H9 (cell line): Measurements from ENCODE around the gene AQP2. TPM values are rescaled to one million over a fixed set of nuclear protein-coding genes. Genes with fewer than 3 reads are reported as not detected.
A peak's percentile ranks its signal among the peaks of the same experiment; 100 is the strongest.

Experiments used
- DNase-seq: peaks from one replicate; pipeline ENCODE4 v3.0.0-alpha.2; 2017
- H2AFZ ChIP-seq: one replicate; pipeline ENCODE4 v1.6.1; 2013; ENCODE audit warnings: mild to moderate bottlenecking, low read length, control low read depth, moderate library complexity
- H2AK5ac ChIP-seq: 2 replicates; pipeline ENCODE4 v1.6.1; 2013; ENCODE audit warnings: low read length, control low read depth, mixed read lengths; ENCODE audit not compliant: insufficient read length
- H2BK120ac ChIP-seq: one replicate; pipeline ENCODE4 v1.6.1; 2013; ENCODE audit warnings: low read depth, mild to moderate bottlenecking, low read length, control low read depth, inconsistent platforms; ENCODE audit not compliant: poor library complexity, severe bottlenecking
- H2BK12ac ChIP-seq: 2 replicates; pipeline ENCODE4 v1.6.1; 2013; ENCODE audit warnings: low read length, control low read depth, mixed read lengths, low read depth; ENCODE audit not compliant: insufficient read length
- H2BK15ac ChIP-seq: 2 replicates; pipeline ENCODE4 v1.6.1; 2013; ENCODE audit warnings: low read depth, low read length, control low read depth
- H2BK20ac ChIP-seq: one replicate; pipeline ENCODE4 v1.6.1; 2013; ENCODE audit warnings: low read depth, mild to moderate bottlenecking, low read length, control low read depth, inconsistent platforms; ENCODE audit not compliant: poor library complexity, severe bottlenecking
- H2BK5ac ChIP-seq: 2 replicates; pipeline ENCODE4 v1.6.1; 2013; ENCODE audit warnings: low read length, control low read depth, mixed read lengths; ENCODE audit not compliant: insufficient read length
- H3K14ac ChIP-seq: 2 replicates; pipeline ENCODE4 v1.6.1; 2013; ENCODE audit warnings: low read length, control low read depth; ENCODE audit not compliant: insufficient read depth
- H3K18ac ChIP-seq: 2 replicates; pipeline ENCODE4 v1.6.1; 2013; ENCODE audit warnings: low read depth, mild to moderate bottlenecking, mixed read lengths, low read length, control low read depth; ENCODE audit not compliant: insufficient read length
- H3K23ac ChIP-seq: 2 replicates; pipeline ENCODE4 v1.6.1; 2013; ENCODE audit warnings: low read length, control low read depth, mixed read lengths, low read depth; ENCODE audit not compliant: insufficient read length
- H3K23me2 ChIP-seq: 2 replicates; pipeline ENCODE4 v1.6.1; 2013; ENCODE audit warnings: low read depth, mild to moderate bottlenecking, mixed read lengths, low read length, control low read depth; ENCODE audit not compliant: insufficient read length, poor library complexity, severe bottlenecking
- H3K27ac ChIP-seq: 2 replicates; pipeline ENCODE4 v1.5.1; 2013; ENCODE audit warnings: low read length, control low read depth, mixed read lengths, low read depth; ENCODE audit not compliant: insufficient read length
- H3K27me3 ChIP-seq: 2 replicates; pipeline ENCODE4 v1.6.1; 2013; ENCODE audit warnings: low read length, control low read depth, inconsistent platforms; ENCODE audit not compliant: insufficient read depth
- H3K4ac ChIP-seq: 2 replicates; pipeline ENCODE4 v1.6.1; 2013; ENCODE audit warnings: low read depth, mild to moderate bottlenecking, control low read depth, inconsistent platforms, low read length, moderate library complexity
- H3K4me1 ChIP-seq: 2 replicates; pipeline ENCODE4 v1.6.1; 2013; ENCODE audit warnings: low read length, control low read depth, inconsistent platforms; ENCODE audit not compliant: insufficient read depth
- H3K4me2 ChIP-seq: 2 replicates; pipeline ENCODE4 v1.6.1; 2013; ENCODE audit warnings: low read length, control low read depth, mixed read lengths; ENCODE audit not compliant: insufficient read length, insufficient read depth
- H3K56ac ChIP-seq: 2 replicates; pipeline ENCODE4 v1.6.1; 2013; ENCODE audit warnings: low read depth, mild to moderate bottlenecking, mixed read lengths, low read length, control low read depth; ENCODE audit not compliant: insufficient read length
- H3K79me1 ChIP-seq: 2 replicates; pipeline ENCODE4 v1.6.1; 2013; ENCODE audit warnings: low read depth, mild to moderate bottlenecking, moderate library complexity, low read length, control low read depth, inconsistent platforms; ENCODE audit not compliant: insufficient read depth, poor library complexity, severe bottlenecking
- H3K79me2 ChIP-seq: 2 replicates; pipeline ENCODE4 v1.6.1; 2013; ENCODE audit warnings: low read length, control low read depth, inconsistent platforms; ENCODE audit not compliant: insufficient read depth
- H3K9ac ChIP-seq: 2 replicates; pipeline ENCODE4 v1.6.1; 2013; ENCODE audit warnings: low read length, control low read depth, mixed read lengths; ENCODE audit not compliant: insufficient read length; ENCODE audit errors: extremely low read depth
- H3K9me3 ChIP-seq: one replicate; pipeline ENCODE4 v1.6.1; 2013; ENCODE audit warnings: low read depth, low read length, inconsistent platforms; ENCODE audit not compliant: control insufficient read depth
- H3T11ph ChIP-seq: one replicate; pipeline ENCODE4 v1.6.1; 2013; ENCODE audit warnings: mild to moderate bottlenecking, low read length, control low read depth, inconsistent platforms
- H4K20me1 ChIP-seq: one replicate; pipeline ENCODE4 v1.6.1; 2013; ENCODE audit not compliant: control insufficient read depth, insufficient read length, insufficient read depth
- H4K5ac ChIP-seq: 2 replicates; pipeline ENCODE4 v1.6.1; 2013; ENCODE audit warnings: low read depth, mild to moderate bottlenecking, mixed read lengths, low read length, control low read depth; ENCODE audit not compliant: insufficient read length
- H4K8ac ChIP-seq: replicated peaks from 2 replicates; pipeline ENCODE4 v1.6.1; 2013; ENCODE audit warnings: low read length, control low read depth, mixed read lengths, low read depth; ENCODE audit not compliant: insufficient read length
- H4K91ac ChIP-seq: 2 replicates; pipeline ENCODE4 v1.6.1; 2013; ENCODE audit warnings: low read depth, mild to moderate bottlenecking, moderate library complexity, mixed read lengths, low read length, control low read depth; ENCODE audit not compliant: insufficient read length
- H3K27ac Mint-ChIP-seq, 3 experiments: 2 replicates in 2 of 3; 3 replicates in 1 of 3; pipeline ENCODE4 v1.8.0; 2020 to 2021; ENCODE audit warnings: mixed read lengths in 3 of 3, mild to moderate bottlenecking in 1 of 3, moderate library complexity in 1 of 3
- H3K27me3 Mint-ChIP-seq: 2 replicates; pipeline ENCODE4 v1.8.0; 2021; ENCODE audit warnings: low read depth, mild to moderate bottlenecking, moderate library complexity, mixed read lengths
- H3K36me3 Mint-ChIP-seq, 3 experiments: 2 replicates in 2 of 3; 3 replicates in 1 of 3; pipeline ENCODE4 v1.8.0; 2020 to 2021; ENCODE audit warnings: low read depth in 3 of 3, mixed read lengths in 3 of 3; ENCODE audit not compliant: insufficient read depth in 1 of 3
- H3K4me1 Mint-ChIP-seq, 2 experiments: 2 replicates each; pipeline ENCODE4 v1.8.0; 2020; ENCODE audit warnings: mixed read lengths in 2 of 2
- H3K4me3 Mint-ChIP-seq, 2 experiments: 2 replicates in 1 of 2; 3 replicates in 1 of 2; pipeline ENCODE4 v1.8.0; 2020 to 2021; ENCODE audit warnings: mild to moderate bottlenecking in 2 of 2, mixed read lengths in 2 of 2, moderate library complexity in 1 of 2
- H3K9me3 Mint-ChIP-seq, 2 experiments: 2 replicates in 1 of 2; 3 replicates in 1 of 2; pipeline ENCODE4 v1.8.0; 2020; ENCODE audit warnings: mild to moderate bottlenecking in 2 of 2, mixed read lengths in 2 of 2, moderate library complexity in 1 of 2
- CTCF ChIP-seq: fragments of 200-600 bp; sonication (generic); conservative IDR thresholded peaks from 3 replicates; pipeline ENCODE4 v1.8.0; 2021; ENCODE audit warnings: antibody characterized with exemption, mild to moderate bottlenecking
- WGBS: extraction: QIAGEN DNeasy Blood & Tissue Kit; methylation state at CpG from one replicate; pipeline ENCODE4 v1.1.7; 2013; ENCODE audit warnings: missing lambda C conversion rate, low lambda C conversion rate, mixed read lengths; ENCODE audit not compliant: insufficient read length; ENCODE audit errors: extremely low coverage; 5-methylcytosine and 5-hydroxymethylcytosine counted together
- total RNA-seq: library from RNA; stranded (reverse); gene quantifications from 2 replicates; pipeline ENCODE4 v1.2.1, GENCODE V29; 2021

The AQP2 gene
- total RNA-seq, 1 experiment from 2014 or later: not detected

DNA sequence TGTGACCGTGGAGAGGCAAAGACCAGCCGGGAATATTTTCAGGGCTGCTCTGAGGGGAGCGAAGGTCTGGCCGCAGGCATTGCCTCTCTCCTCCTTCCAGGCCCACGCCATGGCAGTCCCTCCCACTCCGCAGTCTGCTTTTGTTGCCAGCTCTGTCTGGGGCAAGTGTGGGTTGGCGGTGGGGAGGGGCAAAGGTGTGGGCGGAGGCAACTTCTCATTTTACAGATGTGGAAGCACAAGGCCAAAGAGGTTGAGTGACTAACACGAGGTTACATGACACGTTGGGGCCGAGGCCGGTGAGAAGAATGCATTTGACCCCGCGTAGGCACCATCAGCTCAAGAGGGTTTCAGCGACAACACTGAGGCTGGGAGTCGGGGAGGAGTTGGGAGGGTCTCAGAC lies 40.7 kb upstream of the AQP2 start:
- no peak overlapping the region for H2BK120ac ChIP-seq
- H3K79me1 ChIP-seq: no peaks in the 10 kb centered on the region
- Mint-ChIP-seq H3K4me1 (peaks cover 43% of the 10 kb centered on the region in 2 experiments), H3K9me3 (no peaks in the 10 kb centered on the region; a peak in 1 of 5 replicates), H3K4me3 (no peak overlapping the region), H3K27me3 (peaks cover 42% of the 10 kb centered on the region), H3K27ac (no peak overlapping the region; a peak in 1 of 7 replicates), H3K36me3 (no peaks in the 10 kb centered on the region; a peak in 1 of 7 replicates)
- no peak overlapping the region for H2BK20ac ChIP-seq
- WGBS: no CpG with 5 or more reads among the region's 16 CpGs
- H3K27ac ChIP-seq: no peak overlapping the region
- peak; percentile 85 for DNase-seq
- H3K27me3 ChIP-seq: no peaks in the 10 kb centered on the region
- H2BK5ac ChIP-seq: no peak overlapping the region
- no peak overlapping the region for H2AFZ ChIP-seq
- H3K9ac ChIP-seq: no peak overlapping the region
- H3K79me2 ChIP-seq: no peaks in the 10 kb centered on the region
- H3K4me2 ChIP-seq: no peak overlapping the region
- no peak overlapping the region for H3K23ac ChIP-seq
- no peak overlapping the region for H2BK12ac ChIP-seq
- H4K5ac ChIP-seq: no peak overlapping the region
- H3K56ac ChIP-seq: no peak overlapping the region
- H2BK15ac ChIP-seq: no peak overlapping the region
- no peak overlapping the region for H3K18ac ChIP-seq
- no peaks in the 10 kb centered on the region for H4K20me1 ChIP-seq
- no peak overlapping the region for H2AK5ac ChIP-seq
- peaks cover 11% of the 10 kb centered on the region for H3K4me1 ChIP-seq
- H3K4ac ChIP-seq: no peak overlapping the region
- H4K91ac ChIP-seq: no peak overlapping the region
- no peaks in the 10 kb centered on the region for H3K23me2 ChIP-seq
- no peak overlapping the region for H3K14ac ChIP-seq
- H3K9me3 ChIP-seq: no peaks in the 10 kb centered on the region
- TF ChIP-seq CTCF: no peak
- H3T11ph ChIP-seq: no peak overlapping the region
- H4K8ac ChIP-seq: no peak overlapping the region
